Endothelial cell (in vitro differentiated cells): ENCODE measurements around the gene OR56A5. TPM values are rescaled to one million over a fixed set of nuclear protein-coding genes. Genes with fewer than 3 reads are reported as not detected.
"Not testable (repeated sequence)": the region's sequence is repeated elsewhere in the genome, so short reads cannot be mapped to it uniquely, and the experiment has no call there.

Experiments used
- DNase-seq: peaks from one replicate; pipeline ENCODE4 v3.0.0; 2021; ENCODE audit warnings: low spot score
- H3K27ac Mint-ChIP-seq: one replicate; pipeline ENCODE4 v1.8.0; 2021; ENCODE audit warnings: mixed read lengths, inconsistent platforms; ENCODE audit not compliant: unreplicated experiment
- H3K27me3 Mint-ChIP-seq: one replicate; pipeline ENCODE4 v1.8.0; 2021; ENCODE audit warnings: mild to moderate bottlenecking, moderate library complexity, mixed read lengths, inconsistent platforms; ENCODE audit not compliant: unreplicated experiment
- H3K36me3 Mint-ChIP-seq: one replicate; pipeline ENCODE4 v1.8.0; 2021; ENCODE audit warnings: mild to moderate bottlenecking, low read depth, mixed read lengths, inconsistent platforms; ENCODE audit not compliant: unreplicated experiment
- H3K4me1 Mint-ChIP-seq: one replicate; pipeline ENCODE4 v1.8.0; 2021; ENCODE audit warnings: mild to moderate bottlenecking, mixed read lengths, inconsistent platforms; ENCODE audit not compliant: unreplicated experiment
- H3K4me3 Mint-ChIP-seq: one replicate; pipeline ENCODE4 v1.8.0; 2021; ENCODE audit warnings: mild to moderate bottlenecking, mixed read lengths, inconsistent platforms; ENCODE audit not compliant: unreplicated experiment
- H3K9me3 Mint-ChIP-seq: one replicate; pipeline ENCODE4 v1.8.0; 2021; ENCODE audit warnings: mixed read lengths, inconsistent platforms; ENCODE audit not compliant: unreplicated experiment
- CTCF ChIP-seq: fragments of 200-600 bp; sonication (generic); IDR thresholded peaks from one replicate; pipeline ENCODE4 v1.5.0; 2021; ENCODE audit warnings: antibody characterized with exemption; ENCODE audit not compliant: unreplicated experiment
- total RNA-seq: library from RNA; stranded (reverse); fragmentation: NEBNext Ultra II Directional; extraction: Animal tissue kit (Norgen Biotek cat#: 25700); gene quantifications from one replicate; pipeline ENCODE4 v1.2.1, GENCODE V29; 2021; ENCODE audit not compliant: unreplicated experiment

Gene OR56A5
- total RNA-seq, 1 donor from 2014 or later, result not detected

GRCh38 chr11:5986885-5987284, 18.6 kb upstream of the OR56A5 start, which contains the start of gene OR52L1:
Gene OR52L1, minus strand, starts transcription at chr11:5986985. Its CDS starts 55 bp downstream, at chr11:5986930.
- no peaks in the 10 kb centered on the region for H3K36me3 Mint-ChIP-seq
- no peak for TF ChIP-seq CTCF
- DNase-seq, result no peak
- no peak within 1 kb of the TSS for H3K27ac Mint-ChIP-seq
- H3K4me1 Mint-ChIP-seq, result no peaks in the 10 kb centered on the region
- H3K4me3 Mint-ChIP-seq, result no peak within 1 kb of the TSS
- H3K27me3 Mint-ChIP-seq, result no peaks in the 10 kb centered on the region
- no peaks in the 10 kb centered on the region for H3K9me3 Mint-ChIP-seq

- H3K27me3 Mint-ChIP-seq, result peaks cover 2% of the 10 kb centered on the region
- no peaks in the 10 kb centered on the region for H3K4me1 Mint-ChIP-seq
- H3K9me3 Mint-ChIP-seq, result no peaks in the 10 kb centered on the region
- no peak for DNase-seq
- TF ChIP-seq CTCF, result peak; percentile 22
- no peaks in the 10 kb centered on the region for H3K36me3 Mint-ChIP-seq
- H3K27ac Mint-ChIP-seq, result no peak overlapping the region
- H3K4me3 Mint-ChIP-seq, result no peak overlapping the region
These were observed 15.1 kb upstream of the OR56A5 start for GRCh38 chr11:5983443-5983842.

DNA sequence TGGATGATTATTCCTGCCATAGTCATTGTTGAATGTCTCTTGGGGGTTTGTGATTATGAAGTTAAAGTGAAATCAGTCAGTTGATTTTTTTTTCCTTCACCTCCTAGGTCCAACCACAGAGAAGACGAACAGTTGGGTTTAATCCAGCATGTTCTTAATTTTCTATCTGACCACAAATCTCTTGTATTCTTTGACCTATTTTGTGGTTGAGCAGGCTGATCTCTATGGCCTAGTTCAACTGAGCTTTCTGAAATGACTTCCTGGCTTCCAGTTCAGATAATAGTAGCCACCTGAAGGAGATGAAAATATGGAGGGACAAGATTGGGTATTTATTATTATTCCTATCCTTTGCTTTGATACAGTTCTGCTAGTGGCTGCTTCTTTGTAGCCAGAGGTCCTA, 5.2 kb upstream of the OR56A5 start:
- H3K9me3 Mint-ChIP-seq, result no peaks in the 10 kb centered on the region
- H3K4me3 Mint-ChIP-seq, result no peak overlapping the region
- H3K4me1 Mint-ChIP-seq, result no peaks in the 10 kb centered on the region
- H3K27me3 Mint-ChIP-seq, result peaks cover 1% of the 10 kb centered on the region
- H3K27ac Mint-ChIP-seq, result no peak overlapping the region
- H3K36me3 Mint-ChIP-seq, result no peaks in the 10 kb centered on the region
- DNase-seq, result no peak
- no peak for TF ChIP-seq CTCF

DNA sequence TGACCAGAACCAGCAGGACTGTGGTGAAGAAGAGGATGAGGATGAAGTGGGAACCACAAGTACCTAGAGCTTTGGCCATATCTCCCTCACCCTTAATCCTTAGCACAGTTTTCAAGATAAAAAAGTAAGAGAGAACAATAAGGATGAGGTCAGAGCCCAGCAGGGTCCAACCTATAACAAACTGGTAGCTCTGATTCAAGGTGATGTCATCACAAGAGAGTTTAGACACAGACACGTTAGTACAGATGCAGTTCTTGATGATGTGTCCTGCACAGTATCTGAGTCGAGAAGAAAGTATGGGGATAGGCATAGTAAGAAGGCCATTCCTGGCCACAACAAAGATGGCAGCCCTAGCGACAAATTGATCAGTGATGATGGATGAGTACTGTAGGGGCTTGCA, 586 bp downstream of the OR56A5 start:
- Mint-ChIP-seq H3K36me3 (no peaks in the 10 kb centered on the region), H3K4me3 (no peak overlapping the region), H3K9me3 (no peaks in the 10 kb centered on the region), H3K27me3 (peaks cover 3% of the 10 kb centered on the region), H3K4me1 (no peaks in the 10 kb centered on the region), H3K27ac (no peak overlapping the region)
- no peak for TF ChIP-seq CTCF
- no peak for DNase-seq

- Mint-ChIP-seq H3K27me3 (peaks cover 3% of the 10 kb centered on the region), H3K4me3 (no peak overlapping the region), H3K4me1 (no peaks in the 10 kb centered on the region), H3K27ac (no peak overlapping the region), H3K36me3 (no peaks in the 10 kb centered on the region), H3K9me3 (no peaks in the 10 kb centered on the region)
- no peak for DNase-seq
- no peak for TF ChIP-seq CTCF
These were observed 1.3 kb downstream of the OR56A5 start for GRCh38 chr11:5966958-5967357.

- H3K4me1 Mint-ChIP-seq, H3K36me3 Mint-ChIP-seq, H3K27me3 Mint-ChIP-seq, H3K9me3 Mint-ChIP-seq, H3K4me3 Mint-ChIP-seq, DNase-seq, H3K27ac Mint-ChIP-seq: not testable (repeated sequence)
These were observed 7.5 kb downstream of the OR56A5 start for GRCh38 chr11:5960704-5961320.
